Measurements from ENCODE around the gene WDR48. TPM values are rescaled to one million over a fixed set of nuclear protein-coding genes. Genes with fewer than 3 reads are reported as not detected.

The WDR48 gene
- total and polyA plus RNA-seq, 2 experiments from 2014 or later = 27.2 to 54.3 TPM

GRCh38 chr3:39022286-39022630 lies 29.6 kb upstream of the WDR48 start:
- Histone ChIP-seq H3K36me3 (ENCODE audit: insufficient read depth) (no peaks in the 10 kb centered on the region), H3K27me3 (ENCODE audit: insufficient read depth) (no peaks in the 10 kb centered on the region)
- no peaks in the 10 kb centered on the region for H3K9me3 Mint-ChIP-seq

More at GRCh38 chr3:39022286-39022630, 29.6 kb upstream of the WDR48 start:
- Histone ChIP-seq H3K4me2 (no peak overlapping the region), H4K20me1 (replicated peaks; ENCODE audit: insufficient read depth) (no peaks in the 10 kb centered on the region), H3K9me2 (ENCODE audit: insufficient read depth) (no peaks in the 10 kb centered on the region), H3K4me1 (ENCODE audit: insufficient read depth) (no peaks in the 10 kb centered on the region), H3K4me3 (no peak overlapping the region), H3F3A (replicated peaks; ENCODE audit: low read depth) (no peaks in the 10 kb centered on the region), H3K79me2 (replicated peaks; ENCODE audit: insufficient read depth) (no peaks in the 10 kb centered on the region), H2AFZ (no peak overlapping the region), H3K27ac (ENCODE audit: low read depth) (no peak overlapping the region)
- no peak for DNase-seq (ENCODE audit: low spot score)
- Mint-ChIP-seq H3K4me1 (peaks cover 4% of the 10 kb centered on the region; the same call in 2 of the 3 replicates), H3K27me3 (ENCODE audit: insufficient read depth, low read depth, poor library complexity) (peaks cover 4% of the 10 kb centered on the region), H3K4me3 (no peak overlapping the region), H3K36me3 (ENCODE audit: low read depth) (no peaks in the 10 kb centered on the region), H3K27ac (no peak overlapping the region)
- TF ChIP-seq REST (IDR thresholded peaks at IDR 0.05; ENCODE audit: unreplicated experiment) (no peak), STAT1 (IDR thresholded peaks at IDR 0.05; ENCODE audit: unreplicated experiment) (no peak), ETS1 (IDR thresholded peaks at IDR 0.05) (no peak), NANOG (IDR thresholded peaks at IDR 0.05; ENCODE audit: borderline replicate concordance) (no peak), EZH2 (IDR thresholded peaks at IDR 0.05; ENCODE audit: low read depth, unreplicated experiment) (no peak), JUNB (IDR thresholded peaks at IDR 0.05; ENCODE audit: unreplicated experiment) (no peak), EZH2phosphoT487 (IDR thresholded peaks at IDR 0.05; ENCODE audit: unreplicated experiment) (no peak), ZNF114 (CRISPR knock-in tag; IDR thresholded peaks at IDR 0.05) (no peak), CREB1 (CRISPR knock-in tag; IDR thresholded peaks at IDR 0.05; ENCODE audit: low read depth) (no peak), ZNF462 (CRISPR knock-in tag; IDR thresholded peaks at IDR 0.05) (no peak), ZNF331 (CRISPR knock-in tag; IDR thresholded peaks at IDR 0.05; ENCODE audit: low read depth) (no peak), POLR2AphosphoS5 (IDR thresholded peaks at IDR 0.05; ENCODE audit: low read depth) (no peak)
- TF ChIP-seq, protein P1, sequence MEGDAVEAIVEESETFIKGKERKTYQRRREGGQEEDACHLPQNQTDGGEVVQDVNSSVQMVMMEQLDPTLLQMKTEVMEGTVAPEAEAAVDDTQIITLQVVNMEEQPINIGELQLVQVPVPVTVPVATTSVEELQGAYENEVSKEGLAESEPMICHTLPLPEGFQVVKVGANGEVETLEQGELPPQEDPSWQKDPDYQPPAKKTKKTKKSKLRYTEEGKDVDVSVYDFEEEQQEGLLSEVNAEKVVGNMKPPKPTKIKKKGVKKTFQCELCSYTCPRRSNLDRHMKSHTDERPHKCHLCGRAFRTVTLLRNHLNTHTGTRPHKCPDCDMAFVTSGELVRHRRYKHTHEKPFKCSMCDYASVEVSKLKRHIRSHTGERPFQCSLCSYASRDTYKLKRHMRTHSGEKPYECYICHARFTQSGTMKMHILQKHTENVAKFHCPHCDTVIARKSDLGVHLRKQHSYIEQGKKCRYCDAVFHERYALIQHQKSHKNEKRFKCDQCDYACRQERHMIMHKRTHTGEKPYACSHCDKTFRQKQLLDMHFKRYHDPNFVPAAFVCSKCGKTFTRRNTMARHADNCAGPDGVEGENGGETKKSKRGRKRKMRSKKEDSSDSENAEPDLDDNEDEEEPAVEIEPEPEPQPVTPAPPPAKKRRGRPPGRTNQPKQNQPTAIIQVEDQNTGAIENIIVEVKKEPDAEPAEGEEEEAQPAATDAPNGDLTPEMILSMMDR (conservative IDR thresholded peaks at IDR 0.05; ENCODE audit: low read depth in 2 of 2) = no peak
- no peak for ATAC-seq

All from GM23338 (cell line).